Gastrocnemius medialis (tissue), 4 donors: ENCODE measurements around the gene ENGASE. TPM values are rescaled to one million over a fixed set of nuclear protein-coding genes. Genes with fewer than 3 reads are reported as not detected.
A peak's percentile ranks its signal among the peaks of the same experiment; 100 is the strongest.

Experiments
- ATAC-seq, 2 donors: fragments of 150-250 bp; one replicate each; pipeline ENCODE4 v1.9.1; 2016
- DNase-seq, 2 donors: peaks; one replicate each; pipeline ENCODE4 v3.0.0-alpha.2; 2019
- H3K27ac ChIP-seq, 4 donors: fragments of 200-600 bp; sonication (generic); 1 replicate in 1 of 4; 2 replicates in 3 of 4; pipeline ENCODE4 v1.5.1; 2016 to 2018; ENCODE audit warnings: mild to moderate bottlenecking in 2 of 4, moderate library complexity in 1 of 4
- H3K27me3 ChIP-seq, 3 donors: fragments of 200-600 bp; sonication (generic) in 2 of 3; 1 replicate in 1 of 3; 2 replicates in 2 of 3; pipeline versions ENCODE4 v1.5.1 to v1.6.0; 2016 to 2019; ENCODE audit warnings: mild to moderate bottlenecking in 1 of 3, moderate library complexity in 1 of 3
- H3K36me3 ChIP-seq, 2 donors: fragments of 200-600 bp; sonication (generic) in 1 of 2; one replicate each; pipeline ENCODE4 v1.5.1; 2017 to 2018
- H3K4me1 ChIP-seq, 2 donors: fragments of 200-600 bp; sonication (generic) in 1 of 2; one replicate each; pipeline ENCODE4 v1.5.1; 2016 to 2017; ENCODE audit warnings: mild to moderate bottlenecking in 2 of 2
- H3K4me3 ChIP-seq, 4 donors: fragments of 200-600 bp; sonication (generic) in 3 of 4; 1 replicate in 1 of 4; 2 replicates in 3 of 4; pipeline ENCODE4 v1.5.1; 2016 to 2019; ENCODE audit warnings: mild to moderate bottlenecking in 2 of 4
- H3K9me3 ChIP-seq, 3 donors: fragments of 200-600 bp; sonication (generic) in 2 of 3; 1 replicate in 1 of 3; 2 replicates in 2 of 3; pipeline ENCODE4 v1.5.1; 2016 to 2019
- CTCF ChIP-seq, 5 experiments: fragments of 450-650 bp in 3 of 5; fragments of 200-600 bp in 2 of 5; sonication (generic) in 2 of 5; IDR thresholded peaks in 4 of 5; conservative IDR thresholded peaks in 1 of 5; 1 replicate in 4 of 5; 2 replicates in 1 of 5; pipeline ENCODE4 v1.5.1; 2016 to 2019; ENCODE audit warnings: antibody characterized with exemption in 5 of 5, mild to moderate bottlenecking in 3 of 5, moderate library complexity in 3 of 5
- POLR2A ChIP-seq, 2 donors: fragments of 450-650 bp; IDR thresholded peaks; one replicate each; pipeline ENCODE4 v1.6.1; 2017; ENCODE audit warnings: antibody characterized with exemption in 2 of 2, mild to moderate bottlenecking in 2 of 2, moderate library complexity in 2 of 2
- in situ Hi-C, 4 donors: fragments of 200-750 bp; cut with MboI; loops; one replicate each; pipeline versions ENCODE4 v1.15.0 to v1.8.0; 2017; ENCODE audit warnings: low sequenced_read_pairs in 4 of 4
- intact Hi-C: fragments of 100-400 bp; cut with DNase I; formaldehyde crosslinking; loops from one replicate; pipeline ENCODE4 v1.15.1; 2023; ENCODE audit warnings: low total_unique reads
- total RNA-seq, 4 donors: library from RNA; depleted of rRNA; stranded (reverse); fragments of >200 nt; gene quantifications; one replicate each; pipeline versions ENCODE4 v1.1.0 to v1.2.3, GENCODE V29; 2016

ENGASE gene
- total RNA-seq, 4 donors from 2014 or later, result 5.1 to 14.2 (median 9.3) TPM

GRCh38 chr17:79039171-79039570 is 35.5 kb upstream of the ENGASE start:
- DNase-seq (no peak), ATAC-seq (no peak)
- Histone ChIP-seq H3K36me3 (no peaks in the 10 kb centered on the region), H3K9me3 (no peaks in the 10 kb centered on the region), H3K27ac (peak overlapping the region; percentile 42 to 63 (median 56)), H3K4me3 (no peak overlapping the region), H3K4me1 (peaks cover 5 to 26% of the 10 kb centered on the region in 2 donors), H3K27me3 (no peaks in the 10 kb centered on the region)
- intact Hi-C loops, result no loop called here
- in situ Hi-C loops, result no loop called here
- no peak for TF ChIP-seq CTCF (IDR thresholded peaks at IDR 0.05 in 4 of 5, conservative IDR thresholded peaks at IDR 0.05 in 1 of 5)
- TF ChIP-seq POLR2A (IDR thresholded peaks at IDR 0.05), result no peak

GRCh38 chr17:79039886-79040285 is 34.7 kb upstream of the ENGASE start:
- Histone ChIP-seq H3K4me1 (peaks cover 0 to 19% of the 10 kb centered on the region in 2 donors), H3K27ac (no peak overlapping the region), H3K27me3 (no peaks in the 10 kb centered on the region), H3K9me3 (no peaks in the 10 kb centered on the region), H3K36me3 (no peaks in the 10 kb centered on the region), H3K4me3 (no peak overlapping the region)
- intact Hi-C loops (no loop called here), in situ Hi-C loops (no loop called here)
- no peak for ATAC-seq
- TF ChIP-seq CTCF (IDR thresholded peaks at IDR 0.05 in 4 of 5, conservative IDR thresholded peaks at IDR 0.05 in 1 of 5) (no peak), POLR2A (IDR thresholded peaks at IDR 0.05) (no peak)
- DNase-seq, result no peak

- Histone ChIP-seq H3K4me3 (no peak overlapping the region), H3K27me3 (no peaks in the 10 kb centered on the region), H3K4me1 (peaks cover 2 to 17% of the 10 kb centered on the region in 2 donors), H3K27ac (no peak overlapping the region), H3K36me3 (no peaks in the 10 kb centered on the region), H3K9me3 (no peaks in the 10 kb centered on the region)
- intact Hi-C loops (no loop called here), in situ Hi-C loops (no loop called here)
- no peak for DNase-seq
- no peak for ATAC-seq
- TF ChIP-seq POLR2A (IDR thresholded peaks at IDR 0.05) (no peak), CTCF (IDR thresholded peaks at IDR 0.05 in 4 of 5, conservative IDR thresholded peaks at IDR 0.05 in 1 of 5) (no peak)
These were observed 33.5 kb upstream of the ENGASE start for GRCh38 chr17:79041041-79041570.

GRCh38 chr17:79041723-79042420 is 32.8 kb upstream of the ENGASE start:
- ATAC-seq (no peak), DNase-seq (no peak)
- intact Hi-C loops, result loop anchor here (1.0 kb wide), 1 partner anchor 23 kb away; no protein-coding TSS in a partner anchor
- Histone ChIP-seq H3K9me3 (no peaks in the 10 kb centered on the region), H3K4me3 (no peak overlapping the region), H3K36me3 (no peaks in the 10 kb centered on the region), H3K27ac (no peak overlapping the region), H3K4me1 (peaks cover 10 to 14% of the 10 kb centered on the region in 2 donors), H3K27me3 (peaks cover 0 to 3% (median 0%) of the 10 kb centered on the region in 3 donors)
- no peak for TF ChIP-seq POLR2A (IDR thresholded peaks at IDR 0.05)
- no peak for TF ChIP-seq CTCF (IDR thresholded peaks at IDR 0.05 in 4 of 5, conservative IDR thresholded peaks at IDR 0.05 in 1 of 5)
- in situ Hi-C loops, result no loop called here
